ENCODE measurements around the gene SCCPDH. TPM values are rescaled to one million over a fixed set of nuclear protein-coding genes. Genes with fewer than 3 reads are reported as not detected.
"Not testable (repeated sequence)": the region's sequence is repeated elsewhere in the genome, so short reads cannot be mapped to it uniquely, and the experiment has no call there.

SCCPDH gene
- total and polyA plus RNA-seq, 2 donors (not counting 3 experiments of a cell fraction or from before 2014, with no cell fraction given): 24.4 to 37.5 TPM

DNA sequence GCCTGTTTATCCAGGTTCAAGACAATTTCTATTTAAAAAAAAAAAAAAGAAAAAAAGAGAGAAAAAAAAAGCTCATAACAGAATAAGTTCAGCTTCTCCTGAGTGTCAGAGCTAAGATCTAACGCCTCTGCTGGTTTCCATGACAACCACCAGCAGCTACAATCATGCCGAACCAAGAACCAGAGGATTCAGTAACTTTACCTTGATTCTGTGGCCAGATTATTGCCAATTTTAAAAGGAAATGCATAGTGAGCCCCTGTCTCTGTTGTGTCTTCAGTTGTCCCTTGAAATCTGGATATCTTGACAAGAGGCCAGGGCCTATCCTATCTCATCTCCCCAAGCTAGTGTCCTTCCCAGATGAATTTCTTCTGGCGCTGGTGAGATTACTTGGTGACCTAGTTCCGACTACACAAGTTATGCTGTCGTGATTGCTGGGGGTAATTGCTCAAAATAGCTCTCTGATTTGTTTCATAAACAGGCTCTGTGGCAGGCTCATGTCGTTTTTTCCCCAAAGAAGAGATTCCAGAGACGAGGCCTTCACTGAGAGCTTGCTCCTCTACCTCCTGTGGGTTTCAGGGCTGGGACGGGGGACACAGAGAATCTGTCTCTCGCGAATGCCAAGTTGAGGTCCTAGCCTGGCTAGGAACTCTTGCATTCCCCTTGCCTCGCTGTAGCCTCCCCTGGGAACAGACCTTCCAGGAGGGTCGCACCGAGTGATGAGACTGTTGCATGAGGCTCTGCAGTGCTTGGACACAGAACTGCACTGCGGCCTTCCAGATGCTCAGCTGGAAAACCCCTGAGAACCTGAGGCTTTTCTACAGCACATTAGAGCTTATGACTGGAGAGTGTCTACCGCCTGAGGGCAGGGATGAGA, 32.4 kb upstream of the SCCPDH start:
- no TSS peak for BruUV-seq (replicated peaks)
- Histone ChIP-seq H3K9ac (replicated peaks; ENCODE audit: extremely low read depth, insufficient read depth, low read length) (no peak overlapping the region), H4K20me1 (replicated peaks; ENCODE audit: control insufficient read depth, extremely low read depth, insufficient read depth, low read length) (no peaks in the 10 kb centered on the region), H3K27me3 (ENCODE audit: control insufficient read depth in 2 of 2, insufficient read depth in 2 of 2, low read length in 2 of 2) (no peaks in the 10 kb centered on the region), H3K36me3 (ENCODE audit: control insufficient read depth in 2 of 2, extremely low read depth in 1 of 2, insufficient read depth in 2 of 2, low read length in 2 of 2) (no peaks in the 10 kb centered on the region), H3K4me3 (replicated peaks in 1 of 3; ENCODE audit: insufficient read depth in 1 of 3, low read depth in 1 of 3, low read length in 3 of 3) (no peak overlapping the region), H3K4me2 (ENCODE audit: insufficient read depth, low read length) (no peak overlapping the region), H3K27ac (ENCODE audit: insufficient read depth, low read depth, low read length) (no peak overlapping the region), H3K9me3 (replicated peaks; ENCODE audit: control insufficient read depth, insufficient read depth, low read length) (no peaks in the 10 kb centered on the region), H3K79me2 (ENCODE audit: control insufficient read depth, insufficient read depth, low read length) (no peaks in the 10 kb centered on the region), H2AFZ (ENCODE audit: low read depth, low read length) (no peak overlapping the region), H3K9me1 (replicated peaks; ENCODE audit: control insufficient read depth, extremely low read depth, insufficient read depth, low read length) (no peaks in the 10 kb centered on the region), H3K4me1 (ENCODE audit: control insufficient read depth, extremely low read depth, insufficient read depth, low read length) (peaks cover 4% of the 10 kb centered on the region)
- intact Hi-C loops (cut with micrococcal nuclease): no loop called here
- CTCF ChIA-PET: interaction anchor here (1.1 kb wide), 1 partner anchor 186 kb away, joined by 7 read pairs; no protein-coding TSS in a partner anchor
- no peak for FAIRE-seq
- dilution Hi-C loops (cut with MboI; ENCODE audit: extremely low pct_ligation_motif_present, low sequenced_read_pairs): no loop called here
- DNase-seq (ENCODE audit: low read depth, low spot score): no peak
- no peak for TF ChIP-seq EZH2 (IDR thresholded peaks at IDR 0.05; ENCODE audit: borderline replicate concordance, low read depth, low read length, severe bottlenecking)
- no peak for TF ChIP-seq JUN (IDR thresholded peaks at IDR 0.05; ENCODE audit: borderline replicate concordance, insufficient read depth, insufficient read length, low read depth)
- POLR2A ChIA-PET: no interaction called here

DNA sequence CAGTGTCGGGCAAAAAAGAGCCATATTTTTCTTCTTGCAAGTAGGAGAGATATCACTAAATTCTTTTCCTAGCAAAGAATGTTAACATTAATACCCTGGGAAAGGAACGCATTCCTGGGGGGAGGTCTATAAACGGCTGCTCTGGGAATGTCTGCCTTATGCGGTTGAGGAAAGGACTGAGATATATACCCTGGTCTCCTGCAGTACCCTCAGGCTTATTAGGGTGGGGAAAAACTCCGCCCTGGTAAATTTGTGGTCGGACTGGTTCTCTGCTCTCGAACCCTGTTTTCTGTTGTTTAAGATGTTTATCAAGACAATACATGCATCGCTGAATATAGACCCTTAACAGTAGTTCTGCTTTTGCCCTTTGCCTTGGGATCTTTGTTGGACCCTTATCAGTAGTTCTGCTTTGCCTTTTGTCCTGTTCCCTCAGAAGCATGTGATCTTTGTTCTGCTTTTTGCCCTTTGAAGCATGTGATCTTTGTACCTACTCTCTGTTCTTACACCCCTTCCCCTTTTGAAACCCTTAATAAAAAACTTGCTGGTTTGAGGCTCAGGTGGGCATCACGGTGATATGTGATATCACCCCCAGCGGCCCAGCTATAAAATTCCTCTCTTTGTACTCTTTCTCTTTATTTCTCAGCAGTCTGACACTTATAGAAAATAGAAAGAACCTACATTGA, 29.9 kb upstream of the SCCPDH start:
- H4K20me1 ChIP-seq (replicated peaks; ENCODE audit: control insufficient read depth, extremely low read depth, insufficient read depth, low read length); H3K4me2 ChIP-seq (ENCODE audit: insufficient read depth, low read length); H3K9ac ChIP-seq (replicated peaks; ENCODE audit: extremely low read depth, insufficient read depth, low read length); dilution Hi-C loops (cut with MboI; ENCODE audit: extremely low pct_ligation_motif_present, low sequenced_read_pairs); H3K27ac ChIP-seq (ENCODE audit: insufficient read depth, low read depth, low read length); H3K79me2 ChIP-seq (ENCODE audit: control insufficient read depth, insufficient read depth, low read length); CTCF ChIA-PET; H3K4me1 ChIP-seq (ENCODE audit: control insufficient read depth, extremely low read depth, insufficient read depth, low read length); H3K36me3 ChIP-seq (ENCODE audit: control insufficient read depth in 2 of 2, extremely low read depth in 1 of 2, insufficient read depth in 2 of 2, low read length in 2 of 2); DNase-seq (ENCODE audit: low read depth, low spot score); BruUV-seq (replicated peaks); H3K9me1 ChIP-seq (replicated peaks; ENCODE audit: control insufficient read depth, extremely low read depth, insufficient read depth, low read length); POLR2A ChIA-PET; H2AFZ ChIP-seq (ENCODE audit: low read depth, low read length); H3K9me3 ChIP-seq (replicated peaks; ENCODE audit: control insufficient read depth, insufficient read depth, low read length); intact Hi-C loops (cut with micrococcal nuclease); FAIRE-seq; H3K27me3 ChIP-seq (ENCODE audit: control insufficient read depth in 2 of 2, insufficient read depth in 2 of 2, low read length in 2 of 2); H3K4me3 ChIP-seq (replicated peaks in 1 of 3; ENCODE audit: insufficient read depth in 1 of 3, low read depth in 1 of 3, low read length in 3 of 3): not testable (repeated sequence)
